Measurements from ENCODE around the gene ITPRIPL1. TPM values are rescaled to one million over a fixed set of nuclear protein-coding genes. Genes with fewer than 3 reads are reported as not detected.
A peak's percentile ranks its signal among the peaks of the same experiment; 100 is the strongest.
"Not testable (repeated sequence)": the region's sequence is repeated elsewhere in the genome, so short reads cannot be mapped to it uniquely, and the experiment has no call there.

ITPRIPL1 gene
- 4.4 TPM for polyA plus RNA-seq (2013, experiment 1 of 2; ENCODE audit: insufficient read length)
- 3.8 TPM for polyA plus RNA-seq (2013, experiment 2 of 2; ENCODE audit: insufficient read length)

DNA sequence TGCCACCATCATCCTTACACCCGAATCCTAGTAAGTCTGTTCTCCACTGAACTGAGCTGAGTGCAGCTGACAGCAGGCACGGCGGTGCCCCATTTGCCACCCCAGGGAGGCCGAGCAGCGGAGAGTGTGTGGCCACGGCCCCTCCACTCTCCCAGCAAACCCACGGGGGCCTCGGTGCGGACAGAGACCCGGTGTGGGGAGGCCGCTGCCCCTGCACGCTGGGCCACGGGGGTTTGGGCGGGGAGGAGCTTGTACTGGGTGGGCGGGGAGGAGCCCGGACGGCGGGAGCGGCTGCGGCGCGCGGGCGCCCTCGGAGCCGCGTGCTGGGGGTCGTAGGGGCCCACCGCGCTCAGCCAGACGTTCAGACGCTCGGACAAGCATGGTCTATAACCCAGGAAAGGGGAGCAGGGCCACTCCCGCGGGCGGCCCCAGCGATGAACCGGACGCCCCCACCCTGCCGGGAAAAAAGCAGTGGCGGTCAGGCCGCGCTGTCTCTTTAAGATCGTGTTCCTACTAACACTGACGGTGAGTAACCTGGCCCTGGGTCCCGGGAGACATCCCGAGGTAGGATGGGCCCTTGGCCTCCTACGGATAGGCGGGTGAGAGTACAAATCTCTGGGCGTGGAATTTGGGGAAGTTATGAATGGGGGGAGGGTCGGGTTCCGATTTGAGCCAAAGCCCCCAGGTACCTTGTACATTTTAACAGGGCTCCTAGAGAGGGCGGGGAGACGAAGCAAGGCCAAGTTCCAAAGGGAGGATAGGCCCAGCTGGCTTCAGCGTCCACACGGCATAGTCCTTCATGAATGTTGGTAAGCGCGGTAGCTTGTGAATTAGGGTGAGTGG lies at the start of gene ITPRIPL1:
ITPRIPL1 (plus strand) TSS at position 277 of the 843 bp plus-strand sequence; CDS start at position 800, 523 bp downstream.
- no peak for DNase-seq

- no peak for DNase-seq
Measured at GRCh38 chr2:96276787-96277499, 48.2 kb upstream of the ITPRIPL1 start.

GRCh38 chr2:96287273-96287856 lies 37.8 kb upstream of the ITPRIPL1 start:
- DNase-seq = no peak

GRCh38 chr2:96291751-96292150 lies 33.4 kb upstream of the ITPRIPL1 start:
- no peak for DNase-seq

DNA sequence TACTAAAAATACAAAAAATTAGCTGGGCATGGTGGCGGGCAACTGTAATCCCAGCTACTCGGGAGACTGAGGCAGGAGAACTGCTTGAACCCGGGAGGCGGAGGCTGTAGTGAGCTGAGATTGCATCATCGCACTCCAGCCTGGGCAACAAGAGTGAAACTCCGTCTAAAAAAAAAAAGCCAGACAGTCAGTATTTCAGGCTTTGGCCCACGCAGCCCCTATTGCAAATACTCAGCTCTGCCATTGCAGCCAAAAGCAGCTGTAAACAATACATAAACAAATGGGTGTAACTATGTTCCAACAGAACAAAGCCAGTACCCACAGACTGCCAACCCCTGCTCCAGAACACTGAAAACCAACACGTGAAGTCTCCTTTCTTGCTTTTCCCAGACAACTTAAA lies 30.8 kb upstream of the ITPRIPL1 start:
- not testable (repeated sequence) for DNase-seq

DNA sequence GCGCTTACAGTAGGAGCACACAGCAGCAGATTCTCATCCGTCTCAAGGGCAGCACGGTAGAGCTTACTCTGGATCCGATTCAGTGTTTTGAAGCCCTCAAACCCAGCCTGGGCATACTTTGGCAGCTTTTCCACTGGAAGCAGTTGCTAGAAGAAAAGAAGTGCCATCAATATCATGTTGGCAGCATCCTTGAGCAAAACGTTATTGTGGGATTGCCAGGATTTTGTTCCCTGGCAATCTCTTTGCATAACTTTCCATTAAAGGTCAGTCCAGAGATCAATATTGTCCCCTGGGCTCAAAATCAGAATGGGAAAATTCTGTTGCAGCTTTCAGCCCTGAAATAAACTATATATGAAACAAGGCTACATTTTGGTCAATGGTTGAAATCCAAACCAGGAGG lies 28.2 kb upstream of the ITPRIPL1 start:
- no peak for DNase-seq

- no peak for DNase-seq
Measured at GRCh38 chr2:96301865-96302264, 23.3 kb upstream of the ITPRIPL1 start.

DNA sequence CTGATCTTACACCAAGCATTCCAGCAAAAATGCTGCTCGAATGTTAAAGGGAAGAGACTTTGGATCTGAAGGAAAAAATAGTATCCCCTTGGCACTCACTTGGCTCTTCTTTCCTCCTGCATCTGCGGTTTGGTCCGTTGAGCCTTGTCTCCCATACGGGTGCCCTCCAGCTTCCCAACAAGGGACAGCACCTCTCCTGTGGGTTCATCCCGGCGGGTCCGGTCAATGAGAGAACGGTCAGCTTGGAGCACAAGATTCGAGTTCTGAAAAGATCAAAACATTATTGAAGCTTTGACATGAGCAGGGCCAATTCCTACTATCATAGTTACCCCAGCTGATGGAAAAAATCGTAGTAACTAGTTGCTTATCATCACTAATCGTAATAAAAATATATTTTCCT lies 20.5 kb upstream of the ITPRIPL1 start:
- DNase-seq = no peak

DNA sequence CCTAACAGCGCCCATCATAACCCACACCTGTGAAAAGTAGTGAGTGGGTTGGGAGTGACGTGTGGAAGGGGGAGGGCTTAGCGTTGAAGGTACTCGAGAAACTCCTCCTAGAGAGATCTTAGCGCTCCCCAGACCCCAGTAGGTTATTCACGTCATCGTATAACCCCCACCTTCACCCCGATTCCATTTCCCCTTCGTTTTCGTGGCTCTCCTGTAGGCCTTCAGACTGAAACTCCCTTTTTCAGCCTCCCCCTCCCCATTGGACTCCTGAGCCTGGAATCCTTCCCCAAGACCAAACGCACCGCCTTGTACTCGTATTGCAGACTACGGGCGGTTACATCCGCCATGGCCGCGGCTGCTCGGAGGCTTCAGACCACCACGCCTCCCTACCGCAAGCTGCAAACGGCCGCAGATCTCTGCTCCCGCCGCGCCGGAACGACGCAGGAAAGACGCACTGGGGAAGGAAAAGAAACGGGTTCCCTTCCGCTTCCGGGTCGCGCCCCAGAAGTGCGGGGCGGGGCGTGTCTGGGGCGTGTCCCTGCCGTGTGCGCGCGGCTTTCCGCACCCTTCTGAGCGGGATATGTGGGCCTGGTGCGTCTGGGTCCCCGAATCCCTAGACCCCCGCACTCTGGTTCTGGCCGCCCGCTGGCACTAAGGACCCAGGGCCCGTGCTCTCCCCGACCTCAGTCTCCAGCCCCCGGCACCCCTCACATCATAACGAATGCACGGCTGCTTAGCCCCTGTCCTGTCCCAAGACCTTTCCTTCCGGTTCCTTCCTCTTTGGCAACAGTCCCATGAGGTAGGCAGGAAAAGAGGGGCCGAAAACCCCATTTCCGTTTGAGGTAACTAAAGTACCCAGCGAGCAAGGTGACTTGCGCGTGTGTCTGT lies 19.8 kb upstream of the ITPRIPL1 start, which contains the start of gene SNRNP200:
SNRNP200 (minus strand) TSS at position 456 of the 888 bp plus-strand sequence; CDS start at position 347, 109 bp downstream.
- DNase-seq = peak; percentile 84

- DNase-seq = no peak
Measured at GRCh38 chr2:96305979-96306308, 19.2 kb upstream of the ITPRIPL1 start.

- no peak for DNase-seq
Measured at GRCh38 chr2:96306370-96306769, 18.7 kb upstream of the ITPRIPL1 start.

GRCh38 chr2:96308248-96308647 lies 16.9 kb upstream of the ITPRIPL1 start:
- DNase-seq = no peak

GRCh38 chr2:96315005-96315399 lies 10.1 kb upstream of the ITPRIPL1 start:
- DNase-seq = no peak

- peak; percentile 69 for DNase-seq
Measured at GRCh38 chr2:96315400-96316071, 9.6 kb upstream of the ITPRIPL1 start.

DNA sequence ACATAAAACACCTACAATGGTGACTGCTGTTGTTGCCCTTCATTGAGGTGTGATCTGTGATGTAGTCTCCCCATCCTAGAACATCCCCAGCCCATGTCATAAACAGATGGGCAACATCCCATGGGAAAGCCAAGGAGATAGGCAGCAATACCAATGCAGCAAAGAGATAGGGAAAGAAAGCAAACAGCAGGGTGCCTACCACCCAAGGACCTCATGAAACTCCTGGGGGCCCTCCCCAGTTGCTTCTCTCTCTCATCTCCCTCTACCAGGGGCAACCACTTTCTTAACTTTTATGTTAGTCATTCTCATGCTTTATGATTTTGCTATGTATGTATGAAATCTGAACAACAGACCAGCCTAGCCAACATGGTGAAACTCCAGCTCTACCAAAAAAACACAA lies 8.1 kb upstream of the ITPRIPL1 start:
- no peak for DNase-seq

DNA sequence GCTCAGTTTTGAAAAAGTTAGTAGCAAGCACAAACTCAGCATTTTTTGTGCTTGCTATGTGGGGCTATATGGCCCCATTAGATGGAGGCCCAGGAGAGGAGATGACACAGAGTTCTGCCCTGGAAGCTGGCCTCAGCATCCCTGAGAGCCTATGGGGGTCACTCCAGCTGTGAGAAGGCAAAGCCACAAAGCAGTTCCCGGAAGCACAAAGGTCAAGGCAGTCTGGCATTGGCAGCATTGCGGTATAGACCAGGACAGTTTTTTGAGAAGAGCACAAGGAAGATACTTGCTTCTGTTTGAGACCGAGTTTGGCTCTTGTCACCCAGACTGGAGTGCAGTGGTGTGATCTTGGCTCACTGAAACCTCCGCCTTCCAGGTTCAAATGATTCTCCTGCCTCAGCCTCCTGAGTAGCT lies 7.5 kb upstream of the ITPRIPL1 start:
- no peak for DNase-seq

GRCh38 chr2:96318723-96319122 lies 6.4 kb upstream of the ITPRIPL1 start:
- no peak for DNase-seq

GRCh38 chr2:96319396-96319795 lies 5.7 kb upstream of the ITPRIPL1 start:
- DNase-seq = no peak

- no peak for DNase-seq
Measured at GRCh38 chr2:96320326-96320725, 4.8 kb upstream of the ITPRIPL1 start.

- no peak for DNase-seq
Measured at GRCh38 chr2:96320728-96321622, 4.1 kb upstream of the ITPRIPL1 start.

- no peak for DNase-seq
Measured at GRCh38 chr2:96323849-96324248, 1.3 kb upstream of the ITPRIPL1 start.
